ENCODE measurements around the gene PKNOX2. TPM values are rescaled to one million over a fixed set of nuclear protein-coding genes. Genes with fewer than 3 reads are reported as not detected.

Gene PKNOX2
- total and polyA plus RNA-seq, 9 donors, result 10.6 to 42.3 (median 30.0) TPM

DNA sequence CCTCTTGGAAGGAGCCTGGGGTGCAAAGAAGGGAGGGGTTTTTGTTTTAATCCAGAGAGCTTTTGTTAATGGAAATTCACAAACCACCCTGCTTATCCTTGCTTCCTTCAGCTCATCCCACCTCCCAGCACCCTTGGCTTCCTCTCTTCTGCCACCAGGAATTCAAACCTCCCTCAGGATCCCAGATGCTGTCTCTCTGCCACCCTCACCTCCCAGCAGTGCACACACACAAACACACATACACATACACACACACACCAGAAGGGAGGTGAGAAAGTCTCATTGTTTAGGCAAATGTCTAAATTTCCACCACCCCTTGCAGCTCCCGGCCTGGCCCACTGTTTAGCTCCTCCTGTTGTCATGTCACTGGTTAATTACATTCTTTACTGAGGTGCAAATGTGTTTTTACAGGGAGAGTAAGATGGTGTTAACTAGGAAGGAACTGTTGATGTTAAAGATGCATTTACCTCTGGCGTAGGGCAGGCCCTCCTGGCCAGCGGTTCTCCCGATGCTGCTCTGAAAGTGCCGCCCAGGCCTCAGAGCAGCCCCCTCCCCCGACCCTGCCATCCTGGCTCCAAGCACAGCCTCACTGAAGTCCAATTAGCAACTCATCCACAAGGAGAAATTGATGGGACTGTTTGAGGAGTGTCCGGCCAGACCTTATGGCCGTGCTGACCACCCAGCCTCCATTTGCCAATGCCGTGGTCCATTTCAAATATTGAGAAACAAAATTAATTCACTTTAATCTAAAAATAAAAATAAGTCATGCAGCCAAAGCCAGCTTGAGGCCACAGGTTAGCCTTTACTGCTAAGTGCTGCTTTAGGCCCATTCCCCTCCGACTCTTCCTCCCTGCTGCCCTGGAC is 166.1 kb downstream of the PKNOX2 start:
- Histone ChIP-seq H3K27ac (no peak overlapping the region), H3K4me3 (no peak overlapping the region), H3K36me3 (no peaks in the 10 kb centered on the region), H3K9me3 (no peaks in the 10 kb centered on the region), H3K27me3 (no peaks in the 10 kb centered on the region), H3K4me1 (ENCODE audit: insufficient read depth) (peaks cover 1% of the 10 kb centered on the region)
- TF ChIP-seq, protein P1, sequence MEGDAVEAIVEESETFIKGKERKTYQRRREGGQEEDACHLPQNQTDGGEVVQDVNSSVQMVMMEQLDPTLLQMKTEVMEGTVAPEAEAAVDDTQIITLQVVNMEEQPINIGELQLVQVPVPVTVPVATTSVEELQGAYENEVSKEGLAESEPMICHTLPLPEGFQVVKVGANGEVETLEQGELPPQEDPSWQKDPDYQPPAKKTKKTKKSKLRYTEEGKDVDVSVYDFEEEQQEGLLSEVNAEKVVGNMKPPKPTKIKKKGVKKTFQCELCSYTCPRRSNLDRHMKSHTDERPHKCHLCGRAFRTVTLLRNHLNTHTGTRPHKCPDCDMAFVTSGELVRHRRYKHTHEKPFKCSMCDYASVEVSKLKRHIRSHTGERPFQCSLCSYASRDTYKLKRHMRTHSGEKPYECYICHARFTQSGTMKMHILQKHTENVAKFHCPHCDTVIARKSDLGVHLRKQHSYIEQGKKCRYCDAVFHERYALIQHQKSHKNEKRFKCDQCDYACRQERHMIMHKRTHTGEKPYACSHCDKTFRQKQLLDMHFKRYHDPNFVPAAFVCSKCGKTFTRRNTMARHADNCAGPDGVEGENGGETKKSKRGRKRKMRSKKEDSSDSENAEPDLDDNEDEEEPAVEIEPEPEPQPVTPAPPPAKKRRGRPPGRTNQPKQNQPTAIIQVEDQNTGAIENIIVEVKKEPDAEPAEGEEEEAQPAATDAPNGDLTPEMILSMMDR (IDR thresholded peaks at IDR 0.05), result no peak
- TF ChIP-seq EP300 (IDR thresholded peaks at IDR 0.05) (no peak), POLR2A (IDR thresholded peaks at IDR 0.05) (no peak)
- DNase-seq, result no peak
- intact Hi-C loops (cut with DNase I), result no loop called here
- 88 to 97% (median 92%) methylated on average over 10 of the region's 10 CpGs for WGBS, 3 donors

DNA sequence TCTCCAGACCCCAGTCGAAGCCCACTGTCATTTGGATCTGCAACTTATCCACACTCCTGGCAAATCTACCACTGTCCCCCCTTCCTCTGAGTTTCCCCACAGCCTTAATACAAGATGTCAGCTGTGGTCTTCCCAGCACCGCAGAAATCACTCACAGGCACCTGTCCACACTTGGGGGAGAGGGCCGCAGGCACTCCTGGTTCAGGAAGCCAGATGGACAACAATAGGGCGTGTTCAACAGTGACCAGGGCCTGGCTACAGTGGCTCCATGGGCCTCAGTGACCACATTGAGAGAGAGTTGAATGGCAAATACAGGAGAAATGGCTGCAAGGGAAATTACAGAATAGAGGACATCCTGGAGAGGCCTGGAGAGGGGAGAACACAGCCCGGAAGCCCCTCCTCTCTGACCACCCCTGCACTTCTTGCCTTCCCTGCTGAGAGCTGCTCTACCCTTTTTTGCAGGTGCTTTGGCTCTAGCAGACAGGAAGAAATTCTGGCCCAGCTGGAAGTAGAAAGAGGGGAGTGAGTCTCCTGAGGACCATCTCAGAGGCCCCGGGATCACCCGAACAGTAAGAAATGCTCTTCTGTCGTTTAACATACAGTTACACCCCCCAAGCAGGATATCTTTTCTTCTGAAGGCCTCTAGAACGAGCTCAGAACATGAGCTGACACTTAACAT is 166.9 kb downstream of the PKNOX2 start:
- Histone ChIP-seq H3K36me3 (no peaks in the 10 kb centered on the region), H3K4me3 (no peak overlapping the region), H3K27me3 (no peaks in the 10 kb centered on the region), H3K9me3 (no peaks in the 10 kb centered on the region), H3K4me1 (ENCODE audit: insufficient read depth) (peaks cover 1% of the 10 kb centered on the region), H3K27ac (no peak overlapping the region)
- 77 to 81% (median 79%) methylated on average over 9 of the region's 9 CpGs for WGBS, 3 donors
- no peak for DNase-seq
- intact Hi-C loops (cut with DNase I), result no loop called here
- TF ChIP-seq POLR2A (IDR thresholded peaks at IDR 0.05) (no peak), EP300 (IDR thresholded peaks at IDR 0.05) (no peak)
- TF ChIP-seq, protein P1 (IDR thresholded peaks at IDR 0.05), result no peak

DNA sequence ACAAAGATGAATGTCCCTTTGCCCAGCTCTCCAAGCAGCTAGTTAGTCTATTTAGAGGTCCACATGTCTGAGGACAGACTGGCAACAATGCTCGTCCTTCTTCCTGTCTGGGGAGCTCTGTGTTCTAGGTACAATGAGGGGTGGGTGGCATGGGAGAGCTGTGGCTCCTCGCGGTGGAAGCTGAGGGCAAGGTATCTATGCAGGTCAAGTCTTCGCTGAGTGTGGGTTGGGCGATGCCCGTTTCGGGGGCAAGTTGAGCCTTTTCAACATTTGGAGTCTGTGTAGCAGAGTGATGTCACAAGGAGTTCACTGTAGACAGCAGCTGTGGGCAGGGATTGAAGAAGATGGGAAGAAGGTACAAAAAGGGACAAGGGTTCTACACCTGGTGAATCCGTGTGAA is 168.3 kb downstream of the PKNOX2 start:
- H3K36me3 ChIP-seq, result no peaks in the 10 kb centered on the region
- H3K4me1 ChIP-seq (ENCODE audit: insufficient read depth), result peaks cover 1% of the 10 kb centered on the region
- H3K9me3 ChIP-seq, result no peaks in the 10 kb centered on the region
- H3K27me3 ChIP-seq, result no peaks in the 10 kb centered on the region
- no peak for TF ChIP-seq POLR2A (IDR thresholded peaks at IDR 0.05)
- TF ChIP-seq, protein P1 (IDR thresholded peaks at IDR 0.05), result no peak
- intact Hi-C loops (cut with DNase I), result no loop called here
- H3K27ac ChIP-seq, result no peak overlapping the region
- no peak for DNase-seq
- H3K4me3 ChIP-seq, result no peak overlapping the region
- WGBS, 3 donors, result 91 to 95% (median 92%) methylated on average over 8 of the region's 8 CpGs

DNA sequence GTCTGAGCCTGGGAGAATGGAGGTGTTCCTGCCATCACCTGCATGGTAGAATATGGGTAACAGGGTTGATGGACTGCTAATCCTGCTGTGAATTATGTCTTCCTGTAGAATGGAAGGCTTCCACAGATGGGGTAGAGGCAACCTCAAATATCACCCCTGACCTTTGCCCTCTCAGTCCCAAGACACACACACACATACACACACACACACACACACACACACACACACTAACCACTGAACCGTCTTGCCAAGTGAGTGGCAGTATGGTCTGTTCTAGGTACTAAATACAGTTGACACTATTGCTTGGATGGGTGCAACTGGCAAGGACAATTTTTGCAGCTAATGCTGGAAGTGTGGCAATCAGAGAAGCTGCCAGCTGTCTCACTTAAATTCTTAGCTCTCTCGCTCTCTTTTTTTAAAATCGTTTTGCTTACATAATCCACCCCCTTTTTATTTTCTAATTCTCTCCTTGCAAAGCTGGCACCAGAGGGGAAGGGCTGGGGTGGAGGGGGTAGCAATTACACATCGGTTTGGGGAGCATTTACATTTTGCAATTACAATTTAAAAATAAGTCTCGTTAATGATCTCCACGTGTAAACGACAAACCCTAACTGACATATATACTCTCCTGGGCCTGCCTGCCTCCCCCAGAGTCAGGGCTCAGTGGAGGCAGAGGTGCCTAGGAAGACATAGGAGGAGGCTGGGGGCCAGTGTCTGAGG is 169.0 kb downstream of the PKNOX2 start:
- 77 to 80% (median 77%) methylated on average over 7 of the region's 7 CpGs for WGBS, 3 donors
- Histone ChIP-seq H3K36me3 (no peaks in the 10 kb centered on the region), H3K27ac (no peak overlapping the region), H3K4me1 (ENCODE audit: insufficient read depth) (peaks cover 1% of the 10 kb centered on the region), H3K9me3 (no peaks in the 10 kb centered on the region), H3K27me3 (no peaks in the 10 kb centered on the region), H3K4me3 (no peak overlapping the region)
- intact Hi-C loops (cut with DNase I), result no loop called here
- DNase-seq, result no peak
- TF ChIP-seq, protein P1 (IDR thresholded peaks at IDR 0.05), result no peak
- TF ChIP-seq EP300 (IDR thresholded peaks at IDR 0.05) (no peak), POLR2A (IDR thresholded peaks at IDR 0.05) (no peak)

Data from ovary (tissue), 9 donors.